ENCODE data around the gene KANSL1. TPM values are rescaled to one million over a fixed set of nuclear protein-coding genes. Genes with fewer than 3 reads are reported as not detected.

KANSL1 gene
- total RNA-seq, 1 experiment from 2014 or later = 72.7 TPM

- TF ChIP-seq TEAD1 (CRISPR knock-in tag; IDR thresholded peaks at IDR 0.05) = 0 out of 2 replicates have a peak, but pooled peaks have one; percentile 11
- TF ChIP-seq GTF2I (CRISPR knock-in tag; conservative IDR thresholded peaks at IDR 0.05) = no peak
- TF ChIP-seq SMAD4 (CRISPR knock-in tag; IDR thresholded peaks at IDR 0.05) = no peak
- no peak for TF ChIP-seq MXD4 (CRISPR knock-in tag; IDR thresholded peaks at IDR 0.05; ENCODE audit: borderline replicate concordance)
- TF ChIP-seq ZNF281 (CRISPR knock-in tag; IDR thresholded peaks at IDR 0.05) = no peak
- TF ChIP-seq ZNF532 (CRISPR knock-in tag; IDR thresholded peaks at IDR 0.05; ENCODE audit: borderline replicate concordance) = no peak
- no peak for TF ChIP-seq SOX15 (CRISPR knock-in tag; IDR thresholded peaks at IDR 0.05)
- no peak for TF ChIP-seq JAZF1 (CRISPR knock-in tag; IDR thresholded peaks at IDR 0.05)
- no peak for TF ChIP-seq TCF7 (CRISPR knock-in tag; IDR thresholded peaks at IDR 0.05; ENCODE audit: low read depth)
- 0 out of 2 replicates have a peak, but pooled peaks have one; percentile 20 for TF ChIP-seq OVOL2 (CRISPR knock-in tag; IDR thresholded peaks at IDR 0.05; ENCODE audit: borderline replicate concordance)
- TF ChIP-seq E2F5 (CRISPR knock-in tag; IDR thresholded peaks at IDR 0.05) = peak; percentile 48; the same call in 1 of the 2 replicates
- no peak for TF ChIP-seq TP53 (CRISPR knock-in tag; IDR thresholded peaks at IDR 0.05)
- TF ChIP-seq ZSCAN18 (CRISPR knock-in tag; IDR thresholded peaks at IDR 0.05) = no peak
- peak; percentile 19; the same call in 1 of the 2 replicates for TF ChIP-seq FOXP4 (CRISPR knock-in tag; IDR thresholded peaks at IDR 0.05)
- peak; percentile 63 for TF ChIP-seq GABPB1 (CRISPR knock-in tag; IDR thresholded peaks at IDR 0.05)
- TF ChIP-seq ESRRA (CRISPR knock-in tag; IDR thresholded peaks at IDR 0.05; ENCODE audit: borderline replicate concordance) = 0 out of 2 replicates have a peak, but pooled peaks have one; percentile 7
- no peak for TF ChIP-seq FOXJ3 (CRISPR knock-in tag; IDR thresholded peaks at IDR 0.05; ENCODE audit: borderline replicate concordance)
- peak; percentile 72 for TF ChIP-seq MAX (CRISPR knock-in tag; IDR thresholded peaks at IDR 0.05)
- no peak for TF ChIP-seq NFYB (CRISPR knock-in tag; conservative IDR thresholded peaks at IDR 0.05; ENCODE audit: low read depth)
- no peak for TF ChIP-seq ATF1 (CRISPR knock-in tag; IDR thresholded peaks at IDR 0.05)
- no peak for TF ChIP-seq ZNF121 (CRISPR knock-in tag; IDR thresholded peaks at IDR 0.05)
- TF ChIP-seq ZBTB43 (CRISPR knock-in tag; IDR thresholded peaks at IDR 0.05) = no peak
- TF ChIP-seq CTCF (IDR thresholded peaks at IDR 0.05) = 0 out of 2 replicates have a peak, but pooled peaks have one; percentile 38
Measured at GRCh38 chr17:46193626-46194392, 580 bp upstream of the KANSL1 start (continued).

Measured in WTC11 (cell line).